Right renal cortex interstitium (tissue), 3 donors: ENCODE measurements around the gene ITPR2. TPM values are rescaled to one million over a fixed set of nuclear protein-coding genes. Genes with fewer than 3 reads are reported as not detected.

Source experiments
- DNase-seq, 3 donors: peaks; one replicate each; pipeline ENCODE4 v3.0.0-alpha.2; 2013; ENCODE audit warnings: low read depth in 3 of 3, low spot score in 2 of 3
- polyA plus RNA-seq, 3 donors: library from polyadenylated mRNA; unstranded; fragments of 120-200 nt; gene quantifications; one replicate each; pipeline ENCODE4 v1.2.1, GENCODE V29; 2013; ENCODE audit not compliant: insufficient read length in 3 of 3

The ITPR2 gene
- polyA plus RNA-seq, 3 donors: 13.1 to 16.8 (median 14.6) TPM

- no peak for DNase-seq
Observed at GRCh38 chr12:26599096-26599695, 233.8 kb downstream of the ITPR2 start.

GRCh38 chr12:26595806-26596205, 237.2 kb downstream of the ITPR2 start:
- no peak for DNase-seq

- DNase-seq: no peak
Observed at GRCh38 chr12:26580619-26581018, 252.4 kb downstream of the ITPR2 start.

GRCh38 chr12:26576266-26576665, 256.7 kb downstream of the ITPR2 start:
- DNase-seq: no peak

GRCh38 chr12:26573225-26573909, 259.6 kb downstream of the ITPR2 start:
- no peak for DNase-seq

GRCh38 chr12:26572137-26572536, 260.9 kb downstream of the ITPR2 start:
- DNase-seq: no peak

GRCh38 chr12:26571560-26571959, 261.4 kb downstream of the ITPR2 start:
- DNase-seq: no peak

- DNase-seq: no peak
Observed at GRCh38 chr12:26567126-26567525, 265.9 kb downstream of the ITPR2 start.

GRCh38 chr12:26566675-26567074, 266.3 kb downstream of the ITPR2 start:
- DNase-seq: no peak

- no peak for DNase-seq
Observed at GRCh38 chr12:26566186-26566585, 266.8 kb downstream of the ITPR2 start.

GRCh38 chr12:26564391-26564790, 268.6 kb downstream of the ITPR2 start:
- DNase-seq: no peak

GRCh38 chr12:26563552-26563951, 269.4 kb downstream of the ITPR2 start:
- no peak for DNase-seq

- no peak for DNase-seq
Observed at GRCh38 chr12:26557326-26557725, 275.7 kb downstream of the ITPR2 start.

GRCh38 chr12:26556916-26557315, 276.1 kb downstream of the ITPR2 start:
- DNase-seq: no peak

GRCh38 chr12:26555139-26555538, 277.9 kb downstream of the ITPR2 start:
- no peak for DNase-seq

- DNase-seq: no peak
Observed at GRCh38 chr12:26554332-26554731, 278.7 kb downstream of the ITPR2 start.

- no peak for DNase-seq
Observed at GRCh38 chr12:26551385-26551784, 281.6 kb downstream of the ITPR2 start.

GRCh38 chr12:26548227-26548626, 284.8 kb downstream of the ITPR2 start:
- no peak for DNase-seq

GRCh38 chr12:26546535-26547314, 286.3 kb downstream of the ITPR2 start:
- DNase-seq: no peak

GRCh38 chr12:26539131-26539530, 293.9 kb downstream of the ITPR2 start:
- DNase-seq: no peak

- DNase-seq: no peak
Observed at GRCh38 chr12:26537651-26538050, 295.3 kb downstream of the ITPR2 start.

- DNase-seq: no peak
Observed at GRCh38 chr12:26537126-26537525, 295.9 kb downstream of the ITPR2 start.
